Activated T-cell treated with anti-CD3 and anti-CD28 coated beads, Interleukin-2, amount 50 U/mL, for 72 hours (primary cell): ENCODE measurements around the gene MIDN. TPM values are rescaled to one million over a fixed set of nuclear protein-coding genes. Genes with fewer than 3 reads are reported as not detected.

Source experiments
- ATAC-seq, 2 donors: fragments of 150-1000 bp; cut with Tn5 transposase; replicated peaks in 1 of 2; 2 replicates each; pipeline ENCODE4 v1.10.0; 2021; ENCODE audit warnings: moderate library complexity in 2 of 2, mild to moderate bottlenecking in 1 of 2
- DNase-seq, 2 donors: peaks; one replicate each; pipeline ENCODE4 v3.0.0; 2021 to 2022; ENCODE audit warnings: mixed read lengths in 1 of 2
- H3K27ac Mint-ChIP-seq: one replicate; pipeline ENCODE4 v1.8.0; 2022; ENCODE audit warnings: mild to moderate bottlenecking, moderate library complexity, mixed read lengths
- H3K27me3 Mint-ChIP-seq: one replicate; pipeline ENCODE4 v1.8.0; 2022; ENCODE audit warnings: low read depth, mixed read lengths
- H3K36me3 Mint-ChIP-seq, 2 donors: one replicate each; pipeline ENCODE4 v1.8.0; 2022; ENCODE audit warnings: mixed read lengths in 2 of 2, mild to moderate bottlenecking in 1 of 2; ENCODE audit not compliant: insufficient read depth in 2 of 2
- H3K4me1 Mint-ChIP-seq: one replicate; pipeline ENCODE4 v1.8.0; 2022; ENCODE audit warnings: low read depth, mixed read lengths
- H3K4me3 Mint-ChIP-seq, 2 donors: one replicate each; pipeline ENCODE4 v1.8.0; 2022; ENCODE audit warnings: mild to moderate bottlenecking in 2 of 2, mixed read lengths in 2 of 2, moderate library complexity in 2 of 2
- H3K9me3 Mint-ChIP-seq, 2 donors: one replicate each; pipeline ENCODE4 v1.8.0; 2022; ENCODE audit warnings: mixed read lengths in 2 of 2
- total RNA-seq, 2 donors: library from RNA; stranded (reverse); gene quantifications; one replicate each; pipeline ENCODE4 v1.2.3, GENCODE V29; 2022

Gene MIDN
- total RNA-seq, 2 donors from 2014 or later = 72.3 to 75.4 TPM

DNA sequence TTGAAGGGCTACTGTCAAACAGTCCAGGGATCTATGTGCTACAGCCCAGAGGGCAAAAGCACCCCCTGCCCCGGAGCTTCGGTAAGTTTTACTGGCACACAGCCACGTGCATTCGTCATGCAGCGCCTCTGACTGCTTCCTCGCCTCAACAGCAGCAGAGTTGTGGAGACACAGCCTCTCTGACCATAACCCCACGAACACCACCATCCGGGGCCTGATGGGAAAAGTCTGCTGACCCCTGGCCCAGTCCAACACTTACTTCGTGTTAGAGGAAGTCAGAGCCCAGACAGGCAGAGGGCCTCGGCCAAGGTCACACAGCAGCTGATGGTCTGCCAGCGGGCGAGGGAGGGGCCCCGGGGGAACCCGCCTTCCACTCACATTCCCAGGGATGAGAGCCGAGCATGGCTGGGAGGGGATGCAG, 15.7 kb upstream of the MIDN start:
- Mint-ChIP-seq H3K27me3 (no peaks in the 10 kb centered on the region), H3K4me3 (no peak overlapping the region), H3K36me3 (no peaks in the 10 kb centered on the region), H3K27ac (no peak overlapping the region), H3K4me1 (no peaks in the 10 kb centered on the region), H3K9me3 (no peaks in the 10 kb centered on the region)
- ATAC-seq (no peak), DNase-seq (no peak)

DNA sequence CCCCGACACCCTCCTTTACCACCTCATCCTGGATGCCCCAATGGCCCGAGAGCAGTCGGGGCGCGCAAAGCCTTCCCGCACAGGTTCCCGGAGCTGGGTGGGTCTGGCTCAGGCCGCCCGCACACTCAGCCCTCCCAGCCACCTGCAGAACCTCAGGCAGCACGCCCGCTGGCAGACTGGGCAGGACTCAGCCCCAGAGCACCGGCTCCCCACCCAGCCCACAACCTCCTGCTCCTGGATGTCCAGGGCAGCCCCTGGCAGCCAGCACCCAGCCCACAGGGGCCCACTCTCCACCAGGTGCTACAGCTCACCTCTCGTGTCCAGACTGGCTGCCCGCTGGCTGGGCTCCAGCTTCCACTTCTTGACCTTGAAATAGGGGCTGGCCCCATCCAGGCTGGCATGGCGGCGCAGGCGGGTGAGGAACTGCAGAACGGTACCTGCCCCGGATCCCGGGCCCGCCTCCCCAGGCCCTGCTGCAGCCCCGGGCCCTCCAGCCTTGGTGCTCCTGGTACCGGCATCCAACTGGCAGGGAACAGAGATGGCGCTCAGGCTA, 15.2 kb upstream of the MIDN start:
- Mint-ChIP-seq H3K9me3 (no peaks in the 10 kb centered on the region), H3K4me1 (peaks cover 1% of the 10 kb centered on the region), H3K36me3 (no peaks in the 10 kb centered on the region), H3K4me3 (no peak overlapping the region), H3K27ac (no peak overlapping the region), H3K27me3 (peaks cover under 1% of the 10 kb centered on the region)
- no peak for ATAC-seq
- no peak for DNase-seq

DNA sequence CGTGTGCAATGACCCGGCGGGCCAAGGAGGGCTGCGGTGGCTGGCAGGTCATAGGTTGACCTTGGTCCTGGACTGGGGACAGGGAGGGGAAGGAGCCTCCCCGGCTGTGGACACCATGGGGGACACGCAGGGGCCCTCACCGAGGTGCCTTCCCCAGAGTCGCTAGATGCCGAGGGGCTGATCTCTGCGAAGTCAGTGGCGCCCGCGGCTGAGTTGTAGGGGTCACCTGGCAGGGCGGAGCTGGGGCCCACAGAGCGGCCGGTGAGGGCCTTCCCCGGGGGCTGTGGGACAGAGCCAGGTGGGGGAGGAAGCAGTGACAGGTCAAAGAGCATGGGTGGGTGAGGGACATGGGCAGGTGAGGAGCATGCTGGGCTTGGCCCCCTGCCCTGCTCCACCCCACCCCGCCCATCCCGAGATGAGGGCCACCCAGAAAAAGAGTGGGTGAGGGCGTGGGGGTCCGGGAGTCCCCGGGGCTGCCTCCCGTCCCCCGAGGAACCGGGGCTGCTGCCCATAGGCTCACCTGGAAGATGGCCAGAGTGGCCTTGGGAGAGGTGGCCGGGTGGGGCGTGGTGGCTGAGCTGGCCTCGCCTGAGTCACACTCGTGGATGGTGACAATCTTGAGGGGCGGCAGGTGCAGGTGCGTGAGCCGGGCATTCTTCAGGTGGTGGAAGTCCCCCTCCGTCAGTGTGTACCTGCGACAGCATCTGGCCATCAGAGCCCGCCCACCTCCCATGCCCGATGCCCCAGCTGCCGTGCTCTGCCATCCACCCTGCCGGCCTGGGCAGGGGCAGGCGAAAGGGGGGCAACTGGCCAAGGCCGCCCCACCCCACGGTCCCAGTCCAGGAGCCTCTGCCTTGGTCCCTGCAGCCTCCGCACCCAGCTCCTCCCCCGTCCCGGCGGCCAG, 14.1 kb upstream of the MIDN start:
- H3K27me3 Mint-ChIP-seq = peaks cover 12% of the 10 kb centered on the region
- H3K4me1 Mint-ChIP-seq = peaks cover 12% of the 10 kb centered on the region
- H3K36me3 Mint-ChIP-seq = no peaks in the 10 kb centered on the region
- H3K9me3 Mint-ChIP-seq = no peaks in the 10 kb centered on the region
- ATAC-seq = no peak
- no peak for DNase-seq
- H3K27ac Mint-ChIP-seq = no peak overlapping the region
- H3K4me3 Mint-ChIP-seq = no peak overlapping the region

DNA sequence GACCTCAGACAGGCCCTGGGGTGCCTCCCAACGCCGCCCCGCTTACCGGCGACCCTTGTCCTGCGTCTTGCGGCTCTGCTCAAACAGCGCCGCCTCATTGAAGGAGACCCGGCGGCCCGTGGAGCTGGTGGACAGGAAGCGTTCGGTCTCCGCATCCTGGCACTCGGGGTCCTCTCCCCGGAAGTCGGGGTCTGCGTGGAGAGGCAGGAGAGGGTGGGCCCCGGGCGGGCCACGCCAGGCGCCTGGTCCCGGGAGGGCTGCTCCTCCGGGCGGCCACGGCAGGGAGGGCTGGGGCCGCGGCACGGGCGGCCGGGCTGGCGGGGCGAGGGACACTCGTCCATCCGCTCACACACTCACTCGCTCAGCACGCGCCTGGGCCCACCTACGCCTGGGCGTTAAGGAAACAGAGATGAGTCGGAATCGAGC, 13.4 kb upstream of the MIDN start:
- H3K9me3 Mint-ChIP-seq = no peaks in the 10 kb centered on the region
- no peaks in the 10 kb centered on the region for H3K36me3 Mint-ChIP-seq
- no peak overlapping the region for H3K4me3 Mint-ChIP-seq
- ATAC-seq = no peak
- peaks cover 16% of the 10 kb centered on the region for H3K4me1 Mint-ChIP-seq
- no peak for DNase-seq
- peaks cover 14% of the 10 kb centered on the region for H3K27me3 Mint-ChIP-seq
- H3K27ac Mint-ChIP-seq = no peak overlapping the region

DNA sequence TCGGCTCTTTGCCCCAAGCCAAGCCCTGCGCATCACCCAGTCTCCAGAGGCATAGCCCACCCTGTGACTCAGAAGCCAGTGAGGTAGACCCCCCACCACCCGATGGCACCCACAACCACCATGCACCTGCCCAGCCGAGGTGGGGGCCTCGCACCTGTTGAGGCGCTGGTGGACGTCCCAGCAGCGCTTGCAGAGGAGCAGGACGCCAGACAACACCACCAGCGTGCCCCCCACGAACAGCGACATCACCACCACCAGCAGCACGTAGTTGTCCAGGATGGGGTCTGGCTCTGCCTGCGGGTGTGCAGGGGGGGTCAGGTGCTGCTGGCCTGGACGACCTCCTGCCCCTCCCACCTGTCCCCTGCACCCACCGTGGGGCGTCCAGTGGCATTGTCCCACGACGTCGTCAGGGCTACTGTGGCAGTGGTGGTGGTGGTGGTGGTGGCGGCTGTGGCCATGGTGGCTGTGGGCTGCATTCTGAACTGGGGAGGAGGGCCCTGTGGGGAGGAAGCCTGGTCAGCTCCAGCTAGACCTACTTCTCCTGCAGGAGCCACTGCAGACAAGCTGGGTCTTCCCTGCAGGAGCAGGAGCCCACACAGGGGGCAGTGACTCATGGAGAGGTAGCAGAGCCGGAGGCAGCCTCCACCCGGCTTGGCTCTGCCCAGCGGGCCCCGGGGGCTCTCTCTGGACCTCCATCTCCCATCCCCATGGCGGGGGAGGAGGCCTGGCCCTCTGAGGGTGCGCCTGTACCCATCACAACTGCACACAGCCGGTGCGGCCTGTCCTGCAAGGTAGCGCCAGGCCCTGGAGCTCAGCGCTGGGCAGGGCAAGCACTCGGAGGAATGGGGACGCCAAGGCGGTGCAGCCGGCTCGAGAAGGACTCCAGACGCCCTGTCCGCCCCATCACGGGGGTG, 12.5 kb upstream of the MIDN start:
- peaks cover 14% of the 10 kb centered on the region for H3K27me3 Mint-ChIP-seq
- H3K9me3 Mint-ChIP-seq = no peaks in the 10 kb centered on the region
- DNase-seq (no peak), ATAC-seq (no peak)
- peak overlapping the region; percentile 47 to 72 for H3K4me3 Mint-ChIP-seq
- no peak overlapping the region for H3K27ac Mint-ChIP-seq
- H3K4me1 Mint-ChIP-seq = peaks cover 20% of the 10 kb centered on the region
- H3K36me3 Mint-ChIP-seq = no peaks in the 10 kb centered on the region

DNA sequence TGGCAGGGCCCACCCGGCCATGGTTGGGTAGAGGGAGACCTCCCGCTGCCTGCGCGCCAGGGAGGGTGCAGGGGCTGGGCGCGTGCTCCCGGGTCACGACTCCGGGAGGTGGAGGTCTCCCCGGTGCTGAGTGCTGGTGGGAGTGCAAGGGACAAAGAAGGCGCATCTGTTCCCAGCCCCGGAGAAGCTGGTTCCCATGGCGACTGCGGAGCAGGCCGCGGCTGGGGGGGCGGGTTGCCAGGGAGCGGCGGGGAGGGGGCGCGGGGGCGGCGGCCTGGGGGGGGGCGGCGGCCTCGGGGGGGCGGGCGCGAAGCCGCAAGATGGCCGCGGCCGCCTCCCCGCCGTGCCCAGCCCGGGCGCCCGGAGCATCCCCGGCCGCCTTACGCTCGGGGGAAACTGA, 11.8 kb upstream of the MIDN start:
- H3K9me3 Mint-ChIP-seq = no peaks in the 10 kb centered on the region

DNA sequence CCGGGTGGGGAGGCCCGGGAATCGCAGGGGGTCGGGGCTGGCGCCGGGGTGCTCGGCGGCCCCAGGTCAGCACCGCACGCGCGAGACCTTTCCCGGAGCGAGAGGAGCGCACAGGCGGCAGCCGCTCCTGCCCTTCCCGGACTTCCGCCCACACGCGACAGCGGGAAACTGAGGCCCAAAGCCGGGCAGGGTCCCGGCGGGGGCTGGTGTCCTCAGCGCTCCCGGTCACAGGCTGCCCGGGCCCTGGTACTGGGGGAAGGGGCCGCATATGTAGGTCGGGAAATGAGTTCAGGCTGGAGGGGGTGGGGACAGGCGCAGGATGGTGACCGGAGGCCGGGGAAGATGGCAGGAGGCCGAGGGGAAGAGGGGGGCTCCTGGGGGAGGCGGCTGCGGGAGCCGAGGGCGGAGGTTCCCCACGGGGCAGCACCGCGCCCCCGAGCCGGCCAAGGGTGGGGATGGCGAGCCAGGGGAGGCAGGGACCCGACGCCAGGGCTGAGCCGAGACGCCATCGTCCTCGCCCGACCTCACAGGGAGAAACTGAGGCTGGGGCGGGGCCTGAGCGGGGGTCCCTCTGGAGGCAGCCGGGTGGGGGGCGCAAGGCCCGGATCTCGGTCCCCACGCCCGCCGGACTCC, 11.2 kb upstream of the MIDN start:
- H3K36me3 Mint-ChIP-seq = no peaks in the 10 kb centered on the region
- peaks cover 28% of the 10 kb centered on the region for H3K4me1 Mint-ChIP-seq
- no peak overlapping the region for H3K27ac Mint-ChIP-seq
- H3K9me3 Mint-ChIP-seq = no peaks in the 10 kb centered on the region
- peaks cover 14% of the 10 kb centered on the region for H3K27me3 Mint-ChIP-seq
- DNase-seq (no peak), ATAC-seq (no peak)
- H3K4me3 Mint-ChIP-seq = peak overlapping the region; percentile 68 to 76

More for the DNA sequence above, 11.8 kb upstream of the MIDN start:
- H3K36me3 Mint-ChIP-seq = no peaks in the 10 kb centered on the region
- H3K4me3 Mint-ChIP-seq = peak overlapping the region; percentile 47 to 72
- peaks cover 27% of the 10 kb centered on the region for H3K4me1 Mint-ChIP-seq
- peaks cover 14% of the 10 kb centered on the region for H3K27me3 Mint-ChIP-seq
- no peak overlapping the region for H3K27ac Mint-ChIP-seq
- ATAC-seq = no peak
- DNase-seq = no peak

DNA sequence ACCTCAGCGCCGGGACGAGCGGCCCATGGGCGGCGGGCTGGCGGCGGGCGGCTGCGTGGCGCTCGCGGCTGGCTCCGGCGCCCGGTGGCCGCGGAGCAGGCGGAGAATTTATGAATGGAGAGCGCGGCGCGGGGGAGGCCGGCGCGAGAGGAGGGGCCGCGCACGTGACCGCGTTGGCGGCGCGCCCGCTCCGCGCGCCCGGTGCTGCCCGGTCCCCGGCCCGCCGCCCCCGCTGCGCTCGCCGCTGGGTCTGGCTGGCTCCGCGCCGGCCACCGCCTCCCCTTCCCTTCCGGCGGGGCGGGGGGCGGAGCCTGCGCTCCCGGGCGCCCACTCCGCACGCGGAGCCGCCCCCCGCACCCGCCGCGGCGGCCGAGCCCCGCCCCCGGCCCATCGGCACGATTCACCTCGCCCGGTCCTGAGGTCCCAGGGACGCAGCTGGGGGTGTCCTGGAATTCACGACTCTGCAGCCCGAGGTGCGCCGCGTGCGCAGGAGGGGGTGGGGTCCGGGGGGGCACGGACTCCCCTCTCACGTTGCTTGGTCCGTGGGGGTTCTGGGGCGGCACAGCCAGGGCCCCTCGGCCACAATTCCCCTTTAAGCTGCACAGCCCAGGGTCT, 10.5 kb upstream of the MIDN start, which contains the start of gene CBARP:
CBARP (minus strand) TSS at position 252 of the 615 bp plus-strand sequence. CDS start 1,905 bp downstream, outside the sequence.
- DNase-seq (peak; percentile 47 to 56), ATAC-seq (peak; percentile 4 to 17)
- peaks cover 35% of the 10 kb centered on the region for H3K4me1 Mint-ChIP-seq
- H3K9me3 Mint-ChIP-seq = no peaks in the 10 kb centered on the region
- no peaks in the 10 kb centered on the region for H3K36me3 Mint-ChIP-seq
- H3K4me3 Mint-ChIP-seq = peak within 1 kb of the TSS; percentile 86 to 89
- H3K27me3 Mint-ChIP-seq = peaks cover 14% of the 10 kb centered on the region
- no peak within 1 kb of the TSS for H3K27ac Mint-ChIP-seq

DNA sequence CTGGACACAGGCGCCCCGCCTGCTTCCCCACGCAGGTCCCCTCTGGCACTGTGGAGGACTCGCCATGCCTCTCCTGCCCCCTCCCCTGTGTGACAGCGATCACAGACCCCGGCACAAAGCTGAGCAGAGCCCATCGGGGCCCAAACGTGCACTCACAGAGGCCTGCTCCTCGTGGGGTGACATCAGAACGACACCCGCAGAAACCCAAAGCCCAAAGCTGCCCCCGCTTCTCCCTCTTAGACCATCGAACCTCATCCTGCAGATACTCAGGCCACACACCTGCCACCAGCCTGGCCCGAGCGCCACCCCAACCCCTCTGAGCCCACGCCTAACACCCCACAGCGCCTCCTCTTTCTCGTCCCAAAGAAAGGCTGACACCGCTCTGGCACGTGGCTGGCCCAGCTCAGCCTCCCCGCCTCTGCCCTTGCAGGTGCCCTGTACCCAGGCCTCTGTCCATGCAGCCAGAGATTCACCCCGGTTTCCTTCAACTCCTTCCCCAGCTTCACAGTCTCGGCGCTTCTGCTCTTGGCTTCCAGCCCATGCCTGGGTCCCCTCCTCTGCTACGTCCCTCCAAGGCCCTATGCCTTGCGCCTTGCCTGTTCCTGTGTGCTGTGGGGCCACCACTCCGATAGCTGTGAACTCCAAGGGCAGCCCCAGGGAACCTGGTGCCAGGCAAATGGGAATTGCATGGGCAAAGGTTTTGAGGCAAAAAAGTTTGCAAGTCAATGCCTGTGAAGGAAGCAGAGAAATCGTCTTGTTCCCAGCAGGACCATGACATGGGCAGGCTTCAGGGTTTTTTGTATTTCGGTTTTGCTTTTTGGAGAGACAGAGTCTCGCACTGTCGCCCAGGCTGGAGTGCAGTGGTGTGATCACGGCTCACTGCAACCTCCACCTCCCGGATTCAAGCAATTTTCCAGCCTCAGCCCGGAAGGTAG, 9.7 kb upstream of the MIDN start:
- ATAC-seq (no peak), DNase-seq (no peak)
- peaks cover 14% of the 10 kb centered on the region for H3K27me3 Mint-ChIP-seq
- peak overlapping the region; percentile 86 to 89 for H3K4me3 Mint-ChIP-seq
- peak overlapping the region; percentile 60 for H3K27ac Mint-ChIP-seq
- no peaks in the 10 kb centered on the region for H3K36me3 Mint-ChIP-seq
- H3K4me1 Mint-ChIP-seq = peaks cover 43% of the 10 kb centered on the region
- no peaks in the 10 kb centered on the region for H3K9me3 Mint-ChIP-seq

DNA sequence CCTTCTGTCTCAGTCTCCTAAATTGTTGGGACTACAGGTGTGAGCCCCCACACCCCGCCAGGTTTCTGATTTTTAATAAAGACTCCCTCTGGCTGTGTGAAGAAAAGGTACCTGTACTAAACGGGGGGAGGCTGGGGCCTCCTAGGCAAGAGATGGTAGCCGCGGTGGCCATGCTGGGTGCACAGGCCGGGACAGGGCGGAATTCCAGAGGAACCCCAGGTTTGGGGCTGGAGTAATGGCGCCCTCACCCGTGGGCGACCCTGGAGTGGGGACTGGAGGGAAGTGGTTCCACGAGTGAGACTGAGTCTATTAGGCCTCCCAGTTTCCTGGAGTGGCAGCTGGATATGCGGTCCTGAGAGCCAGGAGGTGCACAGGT, 9.0 kb upstream of the MIDN start:
- Mint-ChIP-seq H3K4me1 (peaks cover 44% of the 10 kb centered on the region), H3K36me3 (no peaks in the 10 kb centered on the region), H3K9me3 (no peaks in the 10 kb centered on the region), H3K27me3 (peaks cover 14% of the 10 kb centered on the region), H3K27ac (peak overlapping the region; percentile 60), H3K4me3 (peak overlapping the region; percentile 86 to 89)
- DNase-seq (no peak), ATAC-seq (no peak)

DNA sequence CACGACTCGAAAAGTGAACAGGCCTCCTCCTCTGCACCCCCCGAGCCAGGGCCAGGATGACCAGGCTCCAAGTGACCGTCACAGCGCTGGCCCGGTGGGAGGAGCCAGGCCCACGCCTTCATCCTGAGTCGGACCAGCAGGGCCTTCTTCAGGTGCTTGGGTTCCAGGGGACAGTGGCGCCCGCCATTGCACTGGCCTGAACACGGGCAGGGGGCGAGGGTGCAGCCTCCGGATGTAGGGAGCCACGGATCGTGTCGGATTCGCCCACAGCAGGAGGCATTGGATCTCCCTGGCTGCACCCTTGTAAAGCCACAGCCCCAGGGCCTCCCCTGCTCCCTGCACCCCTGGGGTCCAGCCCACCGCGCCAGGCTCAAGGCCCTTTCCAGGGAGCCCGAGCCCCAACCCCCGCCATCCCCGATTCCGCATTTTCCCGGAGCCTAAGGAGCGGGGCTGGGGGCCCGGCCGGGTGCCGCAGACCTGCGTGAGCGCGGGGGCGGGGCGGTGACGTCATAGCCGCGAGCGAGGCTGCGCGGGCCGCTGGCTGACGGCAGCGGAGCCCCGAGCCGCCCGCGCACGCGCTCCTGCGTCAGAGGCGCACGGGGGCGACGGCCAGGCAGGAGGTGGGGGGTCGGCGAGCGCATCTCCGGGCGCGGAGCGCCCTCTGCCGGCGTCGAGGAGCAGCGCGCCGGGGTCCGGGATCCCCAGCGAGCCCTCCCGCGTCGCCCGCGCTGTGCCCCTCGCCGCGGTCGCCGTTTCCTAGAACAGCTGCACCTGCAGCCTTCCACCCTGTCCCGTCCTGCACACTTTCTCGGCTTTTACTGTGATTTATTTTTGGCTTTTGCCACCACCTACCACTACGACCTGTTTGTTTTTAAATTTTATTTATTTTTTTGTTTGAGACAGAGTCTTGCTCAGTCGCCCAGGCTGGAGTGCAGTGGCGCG, 8.3 kb upstream of the MIDN start:
- Mint-ChIP-seq H3K4me1 (peaks cover 49% of the 10 kb centered on the region), H3K36me3 (no peaks in the 10 kb centered on the region), H3K27ac (peak overlapping the region; percentile 68), H3K27me3 (peaks cover 14% of the 10 kb centered on the region), H3K9me3 (no peaks in the 10 kb centered on the region), H3K4me3 (peak overlapping the region; percentile 86 to 89)
- DNase-seq = peak; percentile 95 to 98
- peak; percentile 57 to 58 for ATAC-seq
